Sigmoid colon (tissue), 7 donors: ENCODE measurements around the gene GRIP1. TPM values are rescaled to one million over a fixed set of nuclear protein-coding genes. Genes with fewer than 3 reads are reported as not detected.

Experiments used
- DNase-seq: peaks from one replicate; pipeline ENCODE4 v3.0.0-alpha.2; 2019
- H3K27ac ChIP-seq, 4 donors: fragments of 200-600 bp; sonication (generic); one replicate each; pipeline ENCODE4 v1.5.1; 2016 to 2019; ENCODE audit warnings: mild to moderate bottlenecking in 1 of 4
- H3K27me3 ChIP-seq, 3 donors: fragments of 200-600 bp; sonication (generic); one replicate each; pipeline ENCODE4 v1.5.1; 2019; ENCODE audit warnings: mild to moderate bottlenecking in 1 of 3
- H3K36me3 ChIP-seq, 4 donors: fragments of 200-600 bp; sonication (generic); one replicate each; pipeline ENCODE4 v1.5.1; 2016 to 2019
- H3K4me1 ChIP-seq, 4 donors: fragments of 200-600 bp; sonication (generic); one replicate each; pipeline ENCODE4 v1.5.1; 2017 to 2019
- H3K4me3 ChIP-seq, 4 donors: fragments of 200-600 bp; sonication (generic); one replicate each; pipeline ENCODE4 v1.5.1; 2017 to 2019; ENCODE audit warnings: mild to moderate bottlenecking in 2 of 4, moderate library complexity in 1 of 4
- H3K9me3 ChIP-seq, 4 donors: fragments of 200-600 bp in 3 of 4; sonication (generic) in 3 of 4; one replicate each; pipeline versions ENCODE4 v1.5.1 to v1.6.1; 2013 to 2019
- EP300 ChIP-seq, 4 donors: sonication (generic); formaldehyde crosslinking; IDR thresholded peaks; one replicate each; pipeline ENCODE4 v1.6.1; 2017; ENCODE audit warnings: antibody characterized with exemption in 4 of 4
- POLR2A ChIP-seq, 2 donors: fragments of 450-650 bp; IDR thresholded peaks; one replicate each; pipeline ENCODE4 v1.6.1; 2016; ENCODE audit warnings: antibody characterized with exemption in 2 of 2, mild to moderate bottlenecking in 2 of 2, moderate library complexity in 2 of 2
- POLR2AphosphoS5 ChIP-seq, 4 donors: sonication (generic); formaldehyde crosslinking; IDR thresholded peaks; one replicate each; pipeline ENCODE4 v1.6.1; 2017; ENCODE audit warnings: antibody characterized with exemption in 4 of 4
- WGBS, 2 donors: extraction: QIAGEN DNeasy Blood & Tissue Kit; methylation state at CpG; one replicate each; pipeline ENCODE4 v1.1.7; 2013; 5-methylcytosine and 5-hydroxymethylcytosine counted together
- intact Hi-C: fragments of 100-400 bp; cut with DNase I; formaldehyde crosslinking; loops from one replicate; pipeline ENCODE4 v1.15.1; 2023
- polyA plus RNA-seq, 3 donors: library from polyadenylated mRNA; stranded (reverse); fragments of 200-250 nt; gene quantifications; one replicate each; pipeline ENCODE4 v1.2.3, GENCODE V29; 2013
- total RNA-seq, 4 donors: library from RNA; depleted of rRNA; stranded (reverse); fragments of >200 nt; gene quantifications; one replicate each; pipeline ENCODE4 v1.1.0, GENCODE V29; 2016
- TF ChIP-seq, protein P1 (sequence below), 4 experiments: fragments of 450-650 bp in 3 of 4; fragments of 200-600 bp in 1 of 4; IDR thresholded peaks; one replicate each; pipeline ENCODE4 v1.5.1; 2016 to 2019; ENCODE audit warnings: antibody characterized with exemption in 4 of 4, mild to moderate bottlenecking in 3 of 4, moderate library complexity in 2 of 4
- donor health status: healthy with polysubstance abuse.
- donor health status: Bipolar disorder and iron deficiency.
- donor health status: healthy.

Gene GRIP1
- total and polyA plus RNA-seq, 7 donors, result 0.46 to 14.0 (median 6.3) TPM

- H3K9me3 ChIP-seq, result no peaks in the 10 kb centered on the region
- intact Hi-C loops, result no loop called here
- H3K36me3 ChIP-seq, result no peaks in the 10 kb centered on the region
- H3K4me3 ChIP-seq, result no peak overlapping the region
- TF ChIP-seq, protein P1, sequence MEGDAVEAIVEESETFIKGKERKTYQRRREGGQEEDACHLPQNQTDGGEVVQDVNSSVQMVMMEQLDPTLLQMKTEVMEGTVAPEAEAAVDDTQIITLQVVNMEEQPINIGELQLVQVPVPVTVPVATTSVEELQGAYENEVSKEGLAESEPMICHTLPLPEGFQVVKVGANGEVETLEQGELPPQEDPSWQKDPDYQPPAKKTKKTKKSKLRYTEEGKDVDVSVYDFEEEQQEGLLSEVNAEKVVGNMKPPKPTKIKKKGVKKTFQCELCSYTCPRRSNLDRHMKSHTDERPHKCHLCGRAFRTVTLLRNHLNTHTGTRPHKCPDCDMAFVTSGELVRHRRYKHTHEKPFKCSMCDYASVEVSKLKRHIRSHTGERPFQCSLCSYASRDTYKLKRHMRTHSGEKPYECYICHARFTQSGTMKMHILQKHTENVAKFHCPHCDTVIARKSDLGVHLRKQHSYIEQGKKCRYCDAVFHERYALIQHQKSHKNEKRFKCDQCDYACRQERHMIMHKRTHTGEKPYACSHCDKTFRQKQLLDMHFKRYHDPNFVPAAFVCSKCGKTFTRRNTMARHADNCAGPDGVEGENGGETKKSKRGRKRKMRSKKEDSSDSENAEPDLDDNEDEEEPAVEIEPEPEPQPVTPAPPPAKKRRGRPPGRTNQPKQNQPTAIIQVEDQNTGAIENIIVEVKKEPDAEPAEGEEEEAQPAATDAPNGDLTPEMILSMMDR (IDR thresholded peaks at IDR 0.05), result no peak
- TF ChIP-seq POLR2AphosphoS5 (IDR thresholded peaks at IDR 0.05) (no peak), EP300 (IDR thresholded peaks at IDR 0.05) (no peak), POLR2A (IDR thresholded peaks at IDR 0.05) (no peak)
- 95 to 96% methylated on average over 3 of the region's 3 CpGs for WGBS, 2 donors
- no peak for DNase-seq
- no peaks in the 10 kb centered on the region for H3K27me3 ChIP-seq
- H3K27ac ChIP-seq, result no peak overlapping the region
- peaks cover 0 to 12% (median 6%) of the 10 kb centered on the region in 4 donors for H3K4me1 ChIP-seq
Measured at GRCh38 chr12:66603981-66604479, 74.8 kb downstream of the GRIP1 start.

DNA sequence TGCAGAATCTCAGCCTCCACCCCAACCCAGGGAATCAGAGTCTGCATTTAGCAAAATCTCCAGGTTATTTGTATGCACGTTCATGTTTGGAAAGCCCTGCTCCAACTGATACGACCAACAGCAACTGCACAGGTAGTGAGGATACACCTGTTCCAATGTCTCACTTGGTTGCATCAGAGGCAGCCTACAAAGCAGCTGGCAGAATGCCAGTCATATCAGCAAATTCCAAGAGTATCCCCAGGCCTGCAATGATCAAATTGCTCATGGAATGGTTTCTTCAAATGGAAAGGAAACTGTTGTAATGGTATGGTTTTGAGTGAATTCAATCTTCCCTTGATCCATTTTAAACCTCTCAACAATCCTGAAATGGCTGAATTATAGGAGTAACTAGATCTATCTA, 75.4 kb downstream of the GRIP1 start:
- H3K36me3 ChIP-seq, result no peaks in the 10 kb centered on the region
- H3K4me3 ChIP-seq, result no peak overlapping the region
- no peaks in the 10 kb centered on the region for H3K9me3 ChIP-seq
- no peak for DNase-seq
- H3K4me1 ChIP-seq, result peaks cover 0 to 12% (median 6%) of the 10 kb centered on the region in 4 donors
- intact Hi-C loops, result no loop called here
- no peak overlapping the region for H3K27ac ChIP-seq
- TF ChIP-seq, protein P1 (IDR thresholded peaks at IDR 0.05), result no peak
- TF ChIP-seq POLR2A (IDR thresholded peaks at IDR 0.05) (no peak), EP300 (IDR thresholded peaks at IDR 0.05) (no peak), POLR2AphosphoS5 (IDR thresholded peaks at IDR 0.05) (no peak)
- H3K27me3 ChIP-seq, result no peaks in the 10 kb centered on the region
- WGBS, 2 donors, result 61 to 78% methylated on average over 2 of the region's 2 CpGs

GRCh38 chr12:66602483-66603143, 76.3 kb downstream of the GRIP1 start:
- no peak for DNase-seq
- H3K27me3 ChIP-seq, result no peaks in the 10 kb centered on the region
- intact Hi-C loops, result no loop called here
- H3K4me3 ChIP-seq, result no peak overlapping the region
- H3K27ac ChIP-seq, result no peak overlapping the region
- no peaks in the 10 kb centered on the region for H3K36me3 ChIP-seq
- no peak for TF ChIP-seq EP300 (IDR thresholded peaks at IDR 0.05)
- no peak for TF ChIP-seq POLR2AphosphoS5 (IDR thresholded peaks at IDR 0.05)
- no peak for TF ChIP-seq POLR2A (IDR thresholded peaks at IDR 0.05)
- TF ChIP-seq, protein P1 (IDR thresholded peaks at IDR 0.05), result no peak
- H3K9me3 ChIP-seq, result no peaks in the 10 kb centered on the region
- WGBS, 2 donors, result 50 to 77% methylated on average over 1 of the region's 1 CpG
- peaks cover 0 to 11% (median 4%) of the 10 kb centered on the region in 4 donors for H3K4me1 ChIP-seq

- H3K9me3 ChIP-seq, result no peaks in the 10 kb centered on the region
- no peak for DNase-seq
- no peaks in the 10 kb centered on the region for H3K36me3 ChIP-seq
- TF ChIP-seq POLR2A (IDR thresholded peaks at IDR 0.05), result no peak
- H3K27me3 ChIP-seq, result no peaks in the 10 kb centered on the region
- 96 to 98% methylated on average over 2 of the region's 2 CpGs for WGBS, 2 donors
- H3K4me1 ChIP-seq, result peaks cover 0 to 7% (median 0%) of the 10 kb centered on the region in 4 donors
- intact Hi-C loops, result no loop called here
- no peak overlapping the region for H3K4me3 ChIP-seq
- H3K27ac ChIP-seq, result no peak overlapping the region
Measured at GRCh38 chr12:66600903-66601302, 78.0 kb downstream of the GRIP1 start.

DNA sequence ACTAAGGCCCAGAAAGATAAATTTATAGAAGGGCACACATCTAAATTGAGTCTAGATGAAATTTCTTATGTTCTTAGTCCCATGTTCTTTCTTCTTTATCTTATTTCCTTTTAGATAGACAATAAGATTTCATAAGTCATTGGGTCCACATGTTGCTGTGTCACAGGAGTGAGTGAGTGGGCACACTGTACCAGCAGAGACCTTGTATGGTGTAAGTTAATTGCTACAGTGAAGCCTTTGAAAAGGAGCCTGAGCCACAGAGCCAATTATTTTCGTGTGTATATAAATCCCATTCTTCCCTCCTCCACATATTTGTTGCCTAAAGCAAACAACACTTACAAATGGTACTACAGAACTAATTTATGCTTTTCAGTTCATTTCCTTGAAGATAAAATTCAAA, 79.1 kb downstream of the GRIP1 start:
- Histone ChIP-seq H3K27me3 (no peaks in the 10 kb centered on the region), H3K4me1 (peaks cover 0 to 7% (median 0%) of the 10 kb centered on the region in 4 donors), H3K9me3 (no peaks in the 10 kb centered on the region), H3K4me3 (no peak overlapping the region), H3K27ac (no peak overlapping the region), H3K36me3 (no peaks in the 10 kb centered on the region)
- no peak for DNase-seq
- TF ChIP-seq POLR2A (IDR thresholded peaks at IDR 0.05), result no peak
- TF ChIP-seq, protein P1 (IDR thresholded peaks at IDR 0.05), result no peak
- TF ChIP-seq POLR2AphosphoS5 (IDR thresholded peaks at IDR 0.05), result no peak
- no peak for TF ChIP-seq EP300 (IDR thresholded peaks at IDR 0.05)
- intact Hi-C loops, result no loop called here
- WGBS, 2 donors, result 45 to 62% methylated on average over 1 of the region's 1 CpG
